RWPE1 (cell line): ENCODE data around the gene CTXN1.
"Not testable (repeated sequence)": the region's sequence is repeated elsewhere in the genome, so short reads cannot be mapped to it uniquely, and the experiment has no call there.

Experiments
- CTCF ChIA-PET: fragments of 350-600 bp; sonication (Branson Sonifier 250); formaldehyde crosslinking; extraction: SDS; loops from one replicate; lab custom pipeline; 2021; lab: Yijun Ruan, JAX
- POLR2A ChIA-PET: fragments of 400-600 bp; formaldehyde crosslinking; extraction: SDS; loops from one replicate; lab custom pipeline; 2020; ENCODE audit warnings: antibody characterized with exemption; ENCODE audit not compliant: low non-redundant PET; lab: Yijun Ruan, JAX
- DNase-seq: peaks from one replicate; pipeline ENCODE4 v3.0.0; 2012; ENCODE audit warnings: low spot score
- H3K27ac ChIP-seq: fragments of 450-650 bp; 2 replicates; pipeline ENCODE4 v1.5.1; 2017
- CTCF ChIP-seq: fragments of 450-650 bp; conservative IDR thresholded peaks from 2 replicates; pipeline ENCODE4 v1.5.1; 2017; ENCODE audit warnings: low read depth, mild to moderate bottlenecking

Gene CTXN1

GRCh38 chr19:7932276-7932929, 6.5 kb upstream of the CTXN1 start:
- DNase-seq: no peak
- ChIA-PET CTCF (no interaction called here), POLR2A (no interaction called here)
- H3K27ac ChIP-seq: peak overlapping the region; percentile 95
- no peak for TF ChIP-seq CTCF

GRCh38 chr19:7931221-7932061, 5.5 kb upstream of the CTXN1 start:
- TF ChIP-seq CTCF: no peak
- POLR2A ChIA-PET: no interaction called here
- peak overlapping the region; percentile 95 for H3K27ac ChIP-seq
- CTCF ChIA-PET: no interaction called here
- DNase-seq: no peak

DNA sequence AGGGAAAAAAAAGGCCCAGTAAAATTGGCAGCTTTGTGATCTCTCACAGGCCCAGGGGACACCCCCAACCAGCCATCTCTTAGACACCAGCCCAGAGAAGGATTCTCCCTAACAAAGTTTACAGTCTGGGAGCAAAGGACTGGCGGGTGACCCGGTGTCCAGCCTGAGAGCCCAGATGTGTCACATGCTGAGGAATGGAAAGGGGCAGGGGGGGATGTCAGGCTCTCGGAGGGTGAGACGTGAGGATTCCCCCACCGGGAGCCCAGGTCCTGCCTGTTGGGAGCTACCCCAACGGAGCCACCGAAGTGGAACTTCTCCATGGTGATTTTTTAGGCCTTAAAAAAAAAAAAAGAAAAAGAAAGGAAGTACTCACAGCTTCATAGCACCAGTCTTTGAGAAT, 4.8 kb upstream of the CTXN1 start:
- ChIA-PET CTCF (no interaction called here), POLR2A (no interaction called here)
- TF ChIP-seq CTCF: no peak
- no peak for DNase-seq
- peak overlapping the region; percentile 95 for H3K27ac ChIP-seq

DNA sequence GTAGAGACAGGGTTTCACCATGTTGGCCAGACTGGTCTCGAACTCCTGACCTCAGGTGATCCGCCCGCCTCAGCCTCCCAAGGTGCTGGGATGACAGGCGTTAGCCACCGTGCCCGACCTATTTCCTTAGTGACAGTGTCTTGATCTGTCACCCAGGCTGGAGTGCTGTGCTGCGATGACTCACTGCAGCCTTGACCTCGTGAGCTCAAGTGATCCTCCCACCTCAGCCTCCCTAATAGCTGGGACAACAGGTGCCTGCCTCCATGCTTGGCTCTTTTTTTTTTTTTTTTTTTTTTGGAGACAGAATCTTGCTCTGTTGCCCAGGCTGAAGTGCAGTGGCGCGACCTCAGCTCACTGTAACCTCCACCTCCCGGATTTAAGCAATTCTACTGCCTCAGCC, 4.1 kb upstream of the CTXN1 start:
- POLR2A ChIA-PET, DNase-seq: not testable (repeated sequence)
- peak overlapping the region; percentile 95 for H3K27ac ChIP-seq
- CTCF ChIA-PET: interaction anchor here (0.7 to 1.5 kb wide), 2 partner anchors 9 to 14 kb away, joined by 3 to 11 read pairs; partner anchors contain the start of gene TIMM44

DNA sequence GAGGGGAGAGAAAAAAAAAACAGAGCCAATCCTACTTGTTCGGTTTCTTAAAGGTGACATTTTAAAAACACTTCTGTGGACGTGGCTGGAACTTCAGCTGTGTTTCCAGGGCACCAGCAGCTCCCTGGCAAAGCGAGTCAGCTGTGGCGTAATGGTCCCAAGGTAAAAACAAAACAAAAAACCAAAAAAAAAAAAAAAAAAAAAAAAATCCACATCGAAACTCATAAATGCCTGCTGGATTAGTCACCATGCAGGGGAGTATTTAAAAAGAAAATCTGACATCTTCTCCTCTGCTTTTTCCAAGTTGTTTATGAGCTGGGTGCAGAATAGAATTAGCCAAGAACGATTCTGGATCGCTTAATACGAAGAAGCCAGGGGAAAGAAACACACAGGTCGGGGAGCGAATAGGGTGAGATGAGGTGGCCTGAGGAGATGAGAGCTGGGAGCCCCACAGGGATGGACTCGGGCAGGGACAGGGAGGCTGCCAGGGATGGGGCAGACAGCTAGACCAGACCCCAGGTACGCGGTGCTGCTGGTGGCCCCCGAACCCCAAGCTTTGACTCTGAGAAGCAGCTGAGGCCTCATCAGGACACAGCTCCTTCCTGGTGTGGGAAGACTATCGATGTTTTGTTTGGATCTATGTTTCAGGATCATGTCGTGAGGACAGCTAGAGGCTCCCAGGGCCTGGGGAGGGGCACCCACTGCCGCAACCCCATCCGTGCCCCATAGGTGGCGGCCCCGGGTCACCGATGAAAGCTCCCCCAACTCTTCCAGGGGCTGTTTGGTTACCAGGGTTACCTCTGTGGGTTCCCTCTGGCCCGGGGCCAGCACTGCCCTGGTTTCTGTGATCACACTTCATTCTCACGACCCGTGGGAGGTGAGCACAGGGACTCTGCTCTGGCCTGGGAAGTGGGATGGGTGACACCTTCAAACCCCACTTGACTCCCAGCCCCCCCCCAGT, 3.1 kb upstream of the CTXN1 start:
- POLR2A ChIA-PET: interaction anchor here (0.6 to 1.1 kb wide), 2 partner anchors 8 to 13 kb away, joined by 3 to 5 read pairs; no protein-coding TSS in a partner anchor
- CTCF ChIA-PET: interaction anchor here (0.5 to 1.5 kb wide), 5 partner anchors 9 to 78 kb away, joined by 3 to 11 read pairs (median 4); partner anchors contain the start of gene TIMM44
- peak; percentile 48 for TF ChIP-seq CTCF
- peak overlapping the region; percentile 95 for H3K27ac ChIP-seq
- peak; percentile 58 for DNase-seq

DNA sequence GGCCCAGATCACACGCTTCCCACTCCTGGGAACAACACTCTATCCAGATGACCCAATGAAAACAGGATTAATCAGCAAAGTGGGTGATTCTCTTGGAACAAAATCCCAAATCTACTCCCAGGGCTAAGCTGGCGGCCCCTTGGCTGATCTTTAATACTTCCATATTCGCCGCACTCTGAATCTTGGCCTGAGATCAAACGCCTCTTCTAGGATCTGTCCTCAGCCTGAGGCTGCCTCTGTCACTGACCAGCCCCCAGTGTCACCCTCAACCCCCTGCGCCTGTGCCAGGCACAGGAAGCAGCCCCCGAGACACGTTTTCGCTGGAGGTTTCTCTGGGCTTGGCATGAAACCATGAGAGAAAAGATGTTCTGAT, 2.4 kb upstream of the CTXN1 start:
- no peak for DNase-seq
- ChIA-PET POLR2A (interaction anchor here (0.6 kb wide), 1 partner anchor 12 kb away, joined by 3 read pairs; no protein-coding TSS in a partner anchor), CTCF (interaction anchor here (0.6 to 1.0 kb wide), 3 partner anchors 10 to 77 kb away, joined by 3 to 4 read pairs (median 3); no protein-coding TSS in a partner anchor)
- H3K27ac ChIP-seq: peak overlapping the region; percentile 95
- TF ChIP-seq CTCF: no peak
